B cell (primary cell): ENCODE measurements around the gene CNTNAP2.

Source experiments
- EZH2 ChIP-seq: IDR thresholded peaks from 2 replicates; pipeline ENCODE4 v1.6.1; 2012; ENCODE audit warnings: borderline replicate concordance, low read depth, mild to moderate bottlenecking, moderate library complexity, low read length; ENCODE audit not compliant: insufficient read depth, poor library complexity, severe bottlenecking
- TF ChIP-seq, protein P1 (sequence below): fragments of 200-600 bp; IDR thresholded peaks from one replicate; pipeline ENCODE4 v1.8.0; 2022; ENCODE audit warnings: antibody characterized with exemption, mild to moderate bottlenecking

DNA sequence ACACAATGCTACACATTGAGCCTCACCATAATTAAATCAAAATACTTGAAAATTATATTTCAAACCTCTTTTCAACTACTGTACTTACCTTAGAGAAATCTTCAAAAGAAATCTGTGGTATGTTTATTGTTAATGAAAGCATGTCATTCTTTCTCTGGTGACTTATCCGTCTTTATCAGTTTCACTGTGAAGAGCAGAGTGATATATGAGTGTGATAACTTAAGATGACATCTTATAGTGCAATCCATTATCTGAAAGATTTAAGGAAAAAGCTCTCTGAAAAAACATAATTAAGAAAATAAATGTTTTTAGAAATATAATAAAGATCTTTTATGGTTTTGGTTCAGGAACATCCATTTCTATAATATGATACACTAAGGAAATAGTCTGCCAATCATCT lies 1562.3 kb downstream of the CNTNAP2 start:
- TF ChIP-seq, protein P1, sequence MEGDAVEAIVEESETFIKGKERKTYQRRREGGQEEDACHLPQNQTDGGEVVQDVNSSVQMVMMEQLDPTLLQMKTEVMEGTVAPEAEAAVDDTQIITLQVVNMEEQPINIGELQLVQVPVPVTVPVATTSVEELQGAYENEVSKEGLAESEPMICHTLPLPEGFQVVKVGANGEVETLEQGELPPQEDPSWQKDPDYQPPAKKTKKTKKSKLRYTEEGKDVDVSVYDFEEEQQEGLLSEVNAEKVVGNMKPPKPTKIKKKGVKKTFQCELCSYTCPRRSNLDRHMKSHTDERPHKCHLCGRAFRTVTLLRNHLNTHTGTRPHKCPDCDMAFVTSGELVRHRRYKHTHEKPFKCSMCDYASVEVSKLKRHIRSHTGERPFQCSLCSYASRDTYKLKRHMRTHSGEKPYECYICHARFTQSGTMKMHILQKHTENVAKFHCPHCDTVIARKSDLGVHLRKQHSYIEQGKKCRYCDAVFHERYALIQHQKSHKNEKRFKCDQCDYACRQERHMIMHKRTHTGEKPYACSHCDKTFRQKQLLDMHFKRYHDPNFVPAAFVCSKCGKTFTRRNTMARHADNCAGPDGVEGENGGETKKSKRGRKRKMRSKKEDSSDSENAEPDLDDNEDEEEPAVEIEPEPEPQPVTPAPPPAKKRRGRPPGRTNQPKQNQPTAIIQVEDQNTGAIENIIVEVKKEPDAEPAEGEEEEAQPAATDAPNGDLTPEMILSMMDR = no peak
- TF ChIP-seq EZH2 = no peak
